Mesenchymal stem cell (in vitro differentiated cells and primary cell): ENCODE measurements around the gene SLC38A1.

ENCODE experiments used
- DNase-seq: peaks from one replicate; pipeline ENCODE4 v3.0.0-alpha.2; 2013
- H2AFZ ChIP-seq: one replicate; pipeline ENCODE4 v1.6.1; 2013; ENCODE audit warnings: low read depth, mild to moderate bottlenecking, control low read depth, inconsistent platforms, low read length, moderate library complexity
- H2AK5ac ChIP-seq: 2 replicates; pipeline ENCODE4 v1.6.1; 2013; ENCODE audit warnings: low read length, moderate library complexity, mild to moderate bottlenecking, inconsistent platforms; ENCODE audit not compliant: severe bottlenecking
- H2BK120ac ChIP-seq: one replicate; pipeline ENCODE4 v1.6.1; 2013; ENCODE audit warnings: low read depth, mild to moderate bottlenecking, inconsistent platforms, low read length, moderate library complexity
- H2BK12ac ChIP-seq, 2 experiments: one replicate each; pipeline ENCODE4 v1.6.1; 2013; ENCODE audit warnings: inconsistent platforms in 2 of 2, low read length in 2 of 2, mild to moderate bottlenecking in 2 of 2, moderate library complexity in 2 of 2, control low read depth in 1 of 2
- H2BK15ac ChIP-seq: one replicate; pipeline ENCODE4 v1.6.1; 2013; ENCODE audit warnings: mild to moderate bottlenecking, low read depth, inconsistent platforms; ENCODE audit not compliant: poor library complexity, severe bottlenecking
- H2BK5ac ChIP-seq: 2 replicates; pipeline ENCODE4 v1.6.1; 2013; ENCODE audit warnings: low read depth, mild to moderate bottlenecking, low read length, control low read depth, inconsistent platforms; ENCODE audit not compliant: poor library complexity, severe bottlenecking
- H3K14ac ChIP-seq, 2 experiments: one replicate each; pipeline ENCODE4 v1.6.1; 2013; ENCODE audit warnings: inconsistent platforms in 2 of 2, low read length in 2 of 2, control low read depth in 1 of 2, mild to moderate bottlenecking in 1 of 2, moderate library complexity in 1 of 2
- H3K18ac ChIP-seq, 2 experiments: one replicate each; pipeline ENCODE4 v1.6.1; 2013; ENCODE audit warnings: inconsistent platforms in 2 of 2, low read length in 2 of 2, control low read depth in 1 of 2, low read depth in 1 of 2, mild to moderate bottlenecking in 1 of 2
- H3K23ac ChIP-seq, 2 experiments: one replicate each; pipeline ENCODE4 v1.6.1; 2013; ENCODE audit warnings: inconsistent platforms in 2 of 2, low read length in 2 of 2, mild to moderate bottlenecking in 2 of 2, moderate library complexity in 2 of 2, control low read depth in 1 of 2
- H3K27ac ChIP-seq: 2 replicates; pipeline ENCODE4 v1.5.1; 2013; ENCODE audit warnings: mild to moderate bottlenecking, moderate library complexity, low read length, control low read depth, inconsistent platforms; ENCODE audit not compliant: poor library complexity, severe bottlenecking
- H3K27me3 ChIP-seq, 2 experiments: 2 replicates each; pipeline versions ENCODE4 v1.6.1 to v1.7.0; 2013; ENCODE audit warnings: low read length in 2 of 2, mild to moderate bottlenecking in 2 of 2, moderate library complexity in 2 of 2, control low read depth in 1 of 2, inconsistent platforms in 1 of 2; ENCODE audit not compliant: control insufficient read depth in 1 of 2, insufficient read depth in 1 of 2
- H3K36me3 ChIP-seq, 2 experiments: 2 replicates each; pipeline versions ENCODE4 v1.6.1 to v1.7.0; 2013; ENCODE audit warnings: low read length in 2 of 2, control low read depth in 1 of 2, inconsistent platforms in 1 of 2, low read depth in 1 of 2, mild to moderate bottlenecking in 1 of 2; ENCODE audit not compliant: insufficient read depth in 2 of 2, control insufficient read depth in 1 of 2
- H3K4ac ChIP-seq, 2 experiments: one replicate each; pipeline ENCODE4 v1.6.1; 2013; ENCODE audit warnings: inconsistent platforms in 2 of 2, low read length in 2 of 2, mild to moderate bottlenecking in 2 of 2, moderate library complexity in 2 of 2, control low read depth in 1 of 2, low read depth in 1 of 2
- H3K4me1 ChIP-seq: 2 replicates; pipeline ENCODE4 v1.6.1; 2013; ENCODE audit warnings: low read depth, low read length, control low read depth; ENCODE audit not compliant: control insufficient read depth, insufficient read depth
- H3K4me2 ChIP-seq: 2 replicates; pipeline ENCODE4 v1.6.1; 2013; ENCODE audit warnings: low read length, mild to moderate bottlenecking, inconsistent platforms; ENCODE audit not compliant: poor library complexity, severe bottlenecking
- H3K4me3 ChIP-seq, 2 experiments: 2 replicates each; pipeline versions ENCODE4 v1.5.1 to v1.7.0; 2013; ENCODE audit warnings: low read length in 2 of 2, mild to moderate bottlenecking in 2 of 2, control low read depth in 1 of 2, low read depth in 1 of 2; ENCODE audit not compliant: insufficient read depth in 1 of 2
- H3K79me1 ChIP-seq: replicated peaks from 2 replicates; pipeline ENCODE4 v1.6.1; 2013; ENCODE audit warnings: mild to moderate bottlenecking, control low read depth, low read length, inconsistent platforms; ENCODE audit not compliant: poor library complexity, severe bottlenecking
- H3K9ac ChIP-seq: 2 replicates; pipeline ENCODE4 v1.7.0; 2013; ENCODE audit warnings: mild to moderate bottlenecking, low read length, moderate library complexity
- H3K9me3 ChIP-seq: 2 replicates; pipeline ENCODE4 v1.7.0; 2013; ENCODE audit warnings: mild to moderate bottlenecking, low read length; ENCODE audit not compliant: control insufficient read depth
- H4K8ac ChIP-seq: one replicate; pipeline ENCODE4 v1.6.1; 2013; ENCODE audit warnings: inconsistent platforms, mild to moderate bottlenecking, low read length, moderate library complexity
- H4K91ac ChIP-seq: one replicate; pipeline ENCODE4 v1.6.1; 2013; ENCODE audit warnings: mild to moderate bottlenecking, low read length, inconsistent platforms
- WGBS: methylation state at CpG from one replicate; pipeline ENCODE4 v1.1.7; 2013; ENCODE audit warnings: mixed read lengths; 5-methylcytosine and 5-hydroxymethylcytosine counted together

SLC38A1 gene

DNA sequence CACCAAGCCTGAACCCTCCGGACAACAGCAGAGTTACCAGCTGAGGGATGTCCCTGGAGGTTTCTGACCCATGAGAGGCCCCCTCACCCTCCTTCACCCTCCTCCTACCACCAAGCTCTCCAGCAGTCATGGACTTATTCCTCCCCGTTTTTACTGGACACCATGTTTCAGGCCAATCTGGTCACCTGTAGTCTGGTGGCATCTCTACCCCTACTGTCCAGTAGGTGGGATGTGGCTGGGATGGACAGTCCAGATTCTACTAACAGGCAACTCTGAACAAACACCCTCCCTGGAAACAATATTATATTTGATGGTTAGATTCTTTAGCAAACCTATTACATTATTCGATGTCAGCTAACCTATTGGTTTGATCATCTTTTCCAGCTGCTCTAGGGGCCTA, 83.2 kb downstream of the SLC38A1 start:
- no peak overlapping the region for H3K14ac ChIP-seq
- no peak overlapping the region for H2AFZ ChIP-seq
- H3K18ac ChIP-seq: no peak overlapping the region
- H3K36me3 ChIP-seq: peaks cover 0 to 12% of the 10 kb centered on the region in 2 experiments
- no peak overlapping the region for H2BK5ac ChIP-seq
- no peak overlapping the region for H3K4me3 ChIP-seq
- no peak for DNase-seq
- no peak overlapping the region for H3K9ac ChIP-seq
- no peak overlapping the region for H3K4ac ChIP-seq
- no peak overlapping the region for H3K23ac ChIP-seq
- H4K8ac ChIP-seq: no peak overlapping the region
- no peak overlapping the region for H2BK15ac ChIP-seq
- no peak overlapping the region for H2BK120ac ChIP-seq
- no peak overlapping the region for H3K27ac ChIP-seq
- H3K4me1 ChIP-seq: no peaks in the 10 kb centered on the region
- 99% methylated on average over 3 of the region's 3 CpGs for WGBS
- H2AK5ac ChIP-seq: no peak overlapping the region
- no peak overlapping the region for H3K4me2 ChIP-seq
- no peaks in the 10 kb centered on the region for H3K9me3 ChIP-seq
- no peak overlapping the region for H4K91ac ChIP-seq
- H3K79me1 ChIP-seq: peaks cover 6% of the 10 kb centered on the region
- H2BK12ac ChIP-seq: no peak overlapping the region
- H3K27me3 ChIP-seq: peaks cover 0 to 18% of the 10 kb centered on the region in 2 experiments

DNA sequence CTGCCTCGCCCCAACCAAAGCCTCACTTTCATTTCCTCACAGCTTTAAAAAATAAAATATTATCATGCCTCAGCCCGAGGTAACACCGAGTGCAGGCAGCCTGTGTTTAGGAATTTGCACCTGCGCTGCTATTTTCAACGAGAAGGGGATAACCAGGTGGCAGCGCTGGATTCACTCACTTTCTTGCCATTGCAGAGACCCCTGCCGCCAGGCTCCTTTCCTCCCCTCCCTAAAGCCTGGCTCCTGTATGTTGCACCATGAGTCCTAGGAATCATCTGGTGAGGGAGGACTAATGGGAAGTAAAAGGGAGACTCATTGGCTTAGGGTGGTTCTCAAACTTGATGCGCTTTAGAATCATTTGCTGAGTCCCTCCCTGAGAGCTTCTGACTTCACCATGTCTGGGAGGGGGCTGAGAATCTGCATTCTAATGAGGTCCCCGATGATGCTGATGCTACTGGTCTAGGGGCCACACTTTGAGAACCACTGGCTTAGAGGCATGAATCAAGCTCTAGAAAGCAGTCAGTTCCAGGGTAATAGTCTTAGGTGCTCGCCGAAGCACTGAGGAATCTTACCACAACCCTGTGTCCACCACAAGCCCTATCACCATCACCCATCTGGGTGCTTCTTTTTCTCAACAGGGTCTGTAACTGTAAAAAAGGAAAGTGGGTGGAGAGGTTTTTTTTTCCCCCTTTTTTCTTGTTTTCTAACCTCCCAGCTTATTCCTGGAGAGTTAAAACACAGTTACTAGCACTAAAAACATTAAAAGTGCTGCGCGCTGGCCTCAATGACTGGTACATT, 83.8 kb downstream of the SLC38A1 start:
- Histone ChIP-seq H2BK15ac (no peak overlapping the region), H3K4me2 (no peak overlapping the region), H3K9me3 (no peaks in the 10 kb centered on the region), H2AFZ (no peak overlapping the region), H4K91ac (no peak overlapping the region), H3K4me1 (no peaks in the 10 kb centered on the region), H3K79me1 (peaks cover 6% of the 10 kb centered on the region), H3K23ac (no peak overlapping the region), H2AK5ac (no peak overlapping the region), H2BK120ac (no peak overlapping the region), H3K27me3 (peaks cover 0 to 18% of the 10 kb centered on the region in 2 experiments), H2BK5ac (no peak overlapping the region), H3K18ac (no peak overlapping the region), H3K4me3 (no peak overlapping the region), H3K4ac (no peak overlapping the region), H3K27ac (no peak overlapping the region), H3K36me3 (peaks cover 0 to 12% of the 10 kb centered on the region in 2 experiments), H3K9ac (no peak overlapping the region), H3K14ac (no peak overlapping the region), H4K8ac (no peak overlapping the region), H2BK12ac (no peak overlapping the region)
- no peak for DNase-seq
- WGBS: 95% methylated on average over 10 of the region's 13 CpGs

DNA sequence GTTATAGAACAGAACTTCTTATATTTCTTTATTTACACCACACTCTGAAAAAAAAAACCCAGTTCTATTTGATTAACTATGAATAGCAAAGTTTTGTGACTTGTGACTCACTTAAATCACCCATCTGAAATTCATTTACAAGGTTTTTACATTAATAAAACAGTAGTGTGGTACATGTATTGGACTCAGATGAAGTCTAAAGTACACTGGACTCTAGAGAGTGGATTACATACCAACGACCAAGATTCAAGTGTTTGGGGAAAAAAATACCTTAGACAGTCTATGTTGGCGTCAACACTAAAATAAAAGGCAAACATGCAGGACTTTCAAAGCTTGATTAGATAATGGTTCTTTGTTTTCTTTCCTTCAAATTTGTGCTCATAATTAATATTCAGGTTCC, 85.7 kb downstream of the SLC38A1 start:
- no peaks in the 10 kb centered on the region for H3K4me1 ChIP-seq
- no peak overlapping the region for H2BK120ac ChIP-seq
- no peak overlapping the region for H3K4me3 ChIP-seq
- H2BK15ac ChIP-seq: no peak overlapping the region
- peaks cover 0 to 9% of the 10 kb centered on the region in 2 experiments for H3K36me3 ChIP-seq
- H2BK5ac ChIP-seq: no peak overlapping the region
- H3K9ac ChIP-seq: no peak overlapping the region
- H2AK5ac ChIP-seq: no peak overlapping the region
- peaks cover 0 to 18% of the 10 kb centered on the region in 2 experiments for H3K27me3 ChIP-seq
- H2BK12ac ChIP-seq: no peak overlapping the region
- H3K23ac ChIP-seq: no peak overlapping the region
- H4K91ac ChIP-seq: no peak overlapping the region
- H3K18ac ChIP-seq: no peak overlapping the region
- WGBS: 88% methylated on average over 1 of the region's 2 CpGs
- H3K4ac ChIP-seq: no peak overlapping the region
- H2AFZ ChIP-seq: no peak overlapping the region
- no peak overlapping the region for H3K27ac ChIP-seq
- no peaks in the 10 kb centered on the region for H3K9me3 ChIP-seq
- no peak overlapping the region for H4K8ac ChIP-seq
- H3K14ac ChIP-seq: no peak overlapping the region
- peaks cover 6% of the 10 kb centered on the region for H3K79me1 ChIP-seq
- DNase-seq: no peak
- no peak overlapping the region for H3K4me2 ChIP-seq

DNA sequence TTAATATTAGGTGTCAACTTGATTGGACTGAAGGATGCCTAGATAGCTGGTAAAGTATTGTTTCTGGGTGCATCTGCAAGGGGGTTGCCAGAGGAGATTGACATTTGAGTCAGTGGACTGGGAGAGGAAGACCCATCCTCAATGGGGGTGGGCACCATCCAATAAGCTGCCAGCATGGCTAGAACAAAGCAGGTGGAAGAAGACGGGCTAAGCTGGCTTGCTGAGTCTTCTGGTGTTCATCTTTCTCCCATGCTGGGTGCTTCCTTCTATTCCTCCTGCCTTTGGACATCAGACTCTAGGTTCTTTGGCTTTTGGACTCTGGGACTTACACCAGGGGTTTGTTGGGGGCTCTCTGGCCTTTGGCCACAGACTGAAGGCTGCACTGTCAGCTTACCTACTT, 87.4 kb downstream of the SLC38A1 start:
- no peak overlapping the region for H2AFZ ChIP-seq
- H3K23ac ChIP-seq: no peak overlapping the region
- H3K14ac ChIP-seq: no peak overlapping the region
- no peak overlapping the region for H3K4me3 ChIP-seq
- H3K18ac ChIP-seq: no peak overlapping the region
- H3K4me1 ChIP-seq: no peaks in the 10 kb centered on the region
- no peaks in the 10 kb centered on the region for H3K79me1 ChIP-seq
- no peak overlapping the region for H3K9ac ChIP-seq
- no peaks in the 10 kb centered on the region for H3K9me3 ChIP-seq
- peaks cover 0 to 9% of the 10 kb centered on the region in 2 experiments for H3K36me3 ChIP-seq
- H3K4ac ChIP-seq: no peak overlapping the region
- H4K8ac ChIP-seq: no peak overlapping the region
- no peak overlapping the region for H2BK5ac ChIP-seq
- peaks cover 0 to 18% of the 10 kb centered on the region in 2 experiments for H3K27me3 ChIP-seq
- no peak for DNase-seq
- no peak overlapping the region for H2AK5ac ChIP-seq
- no peak overlapping the region for H2BK120ac ChIP-seq
- no peak overlapping the region for H2BK15ac ChIP-seq
- H2BK12ac ChIP-seq: no peak overlapping the region
- H3K27ac ChIP-seq: no peak overlapping the region
- H4K91ac ChIP-seq: no peak overlapping the region
- WGBS: 100% methylated on average over 1 of the region's 1 CpG
- H3K4me2 ChIP-seq: no peak overlapping the region
